Smooth muscle cell (in vitro differentiated cells): ENCODE results near the gene CD22. TPM values are rescaled to one million over a fixed set of nuclear protein-coding genes. Genes with fewer than 3 reads are reported as not detected.
"Not testable (repeated sequence)": the region's sequence is repeated elsewhere in the genome, so short reads cannot be mapped to it uniquely, and the experiment has no call there.

ENCODE experiments used
- DNase-seq: peaks from one replicate; lab custom pipeline; 2025; ENCODE audit not compliant: unreplicated experiment; lab: John Stamatoyannopoulos, UW
- H2AFZ ChIP-seq: fragments of 200-600 bp; sonication (generic); 2 replicates; pipeline ENCODE4 v1.6.0; 2016; ENCODE audit warnings: antibody characterized with exemption, low read depth, mild to moderate bottlenecking
- H3F3A ChIP-seq: fragments of 200-600 bp; sonication (generic); 2 replicates; pipeline ENCODE4 v1.6.0; 2017; ENCODE audit warnings: antibody characterized with exemption, low read depth
- H3K27ac ChIP-seq: fragments of 200-600 bp; sonication (generic); 2 replicates; pipeline ENCODE4 v1.5.1; 2016; ENCODE audit warnings: low read depth, mild to moderate bottlenecking
- H3K27me3 ChIP-seq: fragments of 200-600 bp; sonication (generic); 2 replicates; pipeline ENCODE4 v1.6.1; 2016; ENCODE audit warnings: low read depth, mild to moderate bottlenecking
- H3K36me3 ChIP-seq: fragments of 200-600 bp; sonication (generic); 2 replicates; pipeline ENCODE4 v1.5.1; 2016; ENCODE audit warnings: low read depth
- H3K4me1 ChIP-seq: fragments of 200-600 bp; sonication (generic); 2 replicates; pipeline ENCODE4 v1.5.1; 2016; ENCODE audit warnings: low read depth
- H3K4me2 ChIP-seq: fragments of 200-600 bp; sonication (generic); 2 replicates; pipeline ENCODE4 v1.6.0; 2016; ENCODE audit warnings: mild to moderate bottlenecking
- H3K4me3 ChIP-seq: fragments of 200-600 bp; sonication (generic); 2 replicates; pipeline ENCODE4 v1.5.1; 2016; ENCODE audit warnings: mild to moderate bottlenecking
- H3K79me2 ChIP-seq: fragments of 200-600 bp; sonication (generic); 2 replicates; pipeline ENCODE4 v1.6.0; 2016; ENCODE audit warnings: low read depth, mild to moderate bottlenecking
- H3K9ac ChIP-seq: fragments of 200-600 bp; sonication (generic); 2 replicates; pipeline ENCODE4 v1.6.0; 2016; ENCODE audit warnings: low read depth
- H3K9me3 ChIP-seq: fragments of 200-600 bp; sonication (generic); replicated peaks from 2 replicates; pipeline ENCODE4 v1.5.1; 2016; ENCODE audit warnings: low read depth
- H4K20me1 ChIP-seq: fragments of 200-600 bp; sonication (generic); 2 replicates; pipeline ENCODE4 v1.6.0; 2016; ENCODE audit warnings: low read depth
- CTCF ChIP-seq: fragments of 200-600 bp; sonication (generic); IDR thresholded peaks from 2 replicates; pipeline ENCODE4 v1.5.1; 2017; ENCODE audit warnings: borderline replicate concordance, mild to moderate bottlenecking, antibody characterized with exemption; ENCODE audit not compliant: insufficient read depth, poor library complexity, severe bottlenecking
- whole genome bisulfite sequencing: methylation state at CpG from one replicate; pipeline ENCODE4 v1.1.7; 2016; ENCODE audit warnings: low lambda C conversion rate; 5-methylcytosine and 5-hydroxymethylcytosine counted together
- polyA plus RNA-seq: library from polyadenylated mRNA; unstranded; fragments of >200 nt; fragmentation: Nextera tagmentation; extraction: Ambion mirVana; gene quantifications from 2 replicates; pipeline ENCODE4 v1.2.1, GENCODE V29; 2016
- total RNA-seq: library from RNA; depleted of rRNA; stranded (reverse); fragments of >200 nt; gene quantifications from 2 replicates; pipeline ENCODE4 v1.2.3, GENCODE V29; 2014

CD22 gene
- total and polyA plus RNA-seq, 2 experiments from 2014 or later = not detected

- H3K9ac ChIP-seq = no peak overlapping the region
- no peaks in the 10 kb centered on the region for H3K9me3 ChIP-seq
- no peak overlapping the region for H3K4me2 ChIP-seq
- H3K36me3 ChIP-seq = no peaks in the 10 kb centered on the region
- WGBS = 83% methylated on average over 1 of the region's 1 CpG
- no peaks in the 10 kb centered on the region for H4K20me1 ChIP-seq
- H3K4me1 ChIP-seq = no peaks in the 10 kb centered on the region
- no peak overlapping the region for H3K4me3 ChIP-seq
- H3K27ac ChIP-seq = no peak overlapping the region
- H3F3A ChIP-seq = no peaks in the 10 kb centered on the region
- no peak overlapping the region for H2AFZ ChIP-seq
- no peak for TF ChIP-seq CTCF
- no peak for DNase-seq
- H3K79me2 ChIP-seq = no peaks in the 10 kb centered on the region
- H3K27me3 ChIP-seq = no peaks in the 10 kb centered on the region
Observed at GRCh38 chr19:35377656-35378055, 48.7 kb downstream of the CD22 start.

DNA sequence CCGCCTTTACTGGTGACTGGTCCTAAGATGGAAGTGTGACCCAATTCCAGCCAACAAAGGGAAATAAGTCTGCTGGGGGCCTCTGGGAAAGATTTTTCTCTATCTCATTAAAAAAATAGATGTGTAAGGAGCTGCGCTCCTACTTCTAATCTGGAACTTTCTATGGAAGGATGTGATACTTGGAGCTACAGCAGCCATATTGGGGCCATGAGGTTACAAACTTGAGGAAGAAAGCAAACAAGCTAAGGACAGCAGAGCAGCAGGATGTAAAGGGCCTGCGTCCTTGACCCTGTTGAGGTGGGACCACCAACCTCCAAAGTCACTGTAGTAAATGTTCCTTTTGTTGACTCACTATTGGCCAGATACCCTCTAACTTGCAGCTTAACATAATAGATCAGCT, 49.4 kb downstream of the CD22 start:
- H4K20me1 ChIP-seq = no peaks in the 10 kb centered on the region
- DNase-seq = no peak
- no peak overlapping the region for H3K4me3 ChIP-seq
- TF ChIP-seq CTCF = no peak
- H3K27ac ChIP-seq = no peak overlapping the region
- no peak overlapping the region for H3K4me2 ChIP-seq
- no peak overlapping the region for H3K9ac ChIP-seq
- H3K9me3 ChIP-seq = no peaks in the 10 kb centered on the region
- H3F3A ChIP-seq = no peaks in the 10 kb centered on the region
- WGBS = 93% methylated on average over 3 of the region's 3 CpGs
- H3K27me3 ChIP-seq = no peaks in the 10 kb centered on the region
- no peaks in the 10 kb centered on the region for H3K79me2 ChIP-seq
- no peak overlapping the region for H2AFZ ChIP-seq
- H3K4me1 ChIP-seq = no peaks in the 10 kb centered on the region
- no peaks in the 10 kb centered on the region for H3K36me3 ChIP-seq

DNA sequence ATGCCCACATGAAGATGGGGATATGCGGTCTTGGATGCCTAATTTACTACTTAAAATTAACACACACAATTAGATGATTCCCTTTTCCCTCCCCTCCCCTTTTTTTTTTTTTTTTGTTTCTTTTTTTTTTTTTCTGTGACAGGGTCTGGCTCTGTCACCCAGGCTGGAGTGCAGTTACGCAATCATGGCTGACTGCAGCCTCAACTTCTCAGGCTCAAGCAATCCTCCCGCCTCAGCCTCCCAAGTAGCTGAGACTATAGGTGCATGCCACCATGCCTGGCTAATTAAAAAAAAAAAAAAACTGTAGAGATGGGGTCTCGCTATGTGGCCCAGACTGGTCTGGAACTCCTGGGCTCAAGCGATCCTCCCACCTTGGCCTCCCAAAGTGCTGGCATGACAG, 50.6 kb downstream of the CD22 start:
- not testable (repeated sequence) for H3K4me1 ChIP-seq, H3K4me3 ChIP-seq, H3K9ac ChIP-seq, H3K27me3 ChIP-seq, DNase-seq, H3K4me2 ChIP-seq, H3K27ac ChIP-seq, H3K36me3 ChIP-seq, H2AFZ ChIP-seq, H3K9me3 ChIP-seq, H3K79me2 ChIP-seq, H4K20me1 ChIP-seq, H3F3A ChIP-seq
- 92% methylated on average over 5 of the region's 5 CpGs for WGBS

GRCh38 chr19:35379992-35380391, 51.0 kb downstream of the CD22 start:
- 47% methylated on average over 1 of the region's 1 CpG for WGBS
- DNase-seq = no peak
- TF ChIP-seq CTCF = no peak
- Histone ChIP-seq H4K20me1 (no peaks in the 10 kb centered on the region), H3K36me3 (no peaks in the 10 kb centered on the region), H3K4me2 (no peak overlapping the region), H3K9ac (no peak overlapping the region), H3K27me3 (no peaks in the 10 kb centered on the region), H3K9me3 (no peaks in the 10 kb centered on the region), H3K79me2 (no peaks in the 10 kb centered on the region), H3K4me3 (no peak overlapping the region), H3K4me1 (no peaks in the 10 kb centered on the region), H3K27ac (no peak overlapping the region), H3F3A (no peaks in the 10 kb centered on the region), H2AFZ (no peak overlapping the region)
